Ishikawa (cell line): Measurements from ENCODE around the gene GLIS1.

Source experiments
- CEBPB ChIP-seq: IDR thresholded peaks from 2 replicates; pipeline ENCODE4 v1.6.1; 2012
- EP300 ChIP-seq: IDR thresholded peaks from 2 replicates; pipeline ENCODE4 v1.6.1; 2012; ENCODE audit warnings: borderline replicate concordance
- FOXM1 ChIP-seq: IDR thresholded peaks from 2 replicates; pipeline ENCODE4 v1.6.1; 2012; ENCODE audit warnings: low read depth, borderline replicate concordance
- NFIC ChIP-seq: IDR thresholded peaks from 2 replicates; pipeline ENCODE4 v1.6.1; 2012
- RAD21 ChIP-seq: IDR thresholded peaks from 2 replicates; pipeline ENCODE4 v1.6.1; 2012; ENCODE audit warnings: low read depth
- TAF1 ChIP-seq: IDR thresholded peaks from 2 replicates; pipeline ENCODE4 v1.6.1; 2012; ENCODE audit warnings: low read depth, mild to moderate bottlenecking
- TCF12 ChIP-seq: IDR thresholded peaks from 2 replicates; pipeline ENCODE4 v1.6.1; 2012; ENCODE audit warnings: low read depth
- TEAD4 ChIP-seq: IDR thresholded peaks from 2 replicates; pipeline ENCODE4 v1.6.1; 2012
- YY1 ChIP-seq: IDR thresholded peaks from 2 replicates; pipeline ENCODE4 v1.6.1; 2012; ENCODE audit warnings: low read depth
- ZBTB7A ChIP-seq: IDR thresholded peaks from 2 replicates; pipeline ENCODE4 v1.6.1; 2012; ENCODE audit warnings: low read depth
- TF ChIP-seq, protein P1 (sequence below): IDR thresholded peaks from 2 replicates; pipeline ENCODE4 v1.6.1; 2012; ENCODE audit warnings: low read depth, mild to moderate bottlenecking
- TF ChIP-seq, protein P2 (sequence below): IDR thresholded peaks from 2 replicates; pipeline ENCODE4 v1.6.1; 2012
- TF ChIP-seq, protein P3 (sequence below): IDR thresholded peaks from 2 replicates; pipeline ENCODE4 v1.6.1; 2012

DNA sequence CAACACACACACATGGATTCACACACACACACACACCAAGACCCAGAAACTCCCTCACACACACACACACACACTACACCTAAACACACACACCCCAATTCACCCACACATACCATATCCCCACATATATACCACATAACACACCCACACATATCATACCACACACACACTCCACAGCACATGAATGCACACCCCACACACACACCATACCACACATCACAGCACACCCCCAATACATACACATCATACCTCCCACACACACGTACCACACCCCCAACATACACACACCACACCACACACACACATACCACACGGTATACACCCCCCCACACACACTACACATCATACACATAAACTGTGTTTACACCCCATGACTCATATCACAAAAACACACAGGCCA, 199.7 kb downstream of the GLIS1 start:
- TF ChIP-seq RAD21, result no peak
- TF ChIP-seq EP300, result no peak
- TF ChIP-seq, protein P1, sequence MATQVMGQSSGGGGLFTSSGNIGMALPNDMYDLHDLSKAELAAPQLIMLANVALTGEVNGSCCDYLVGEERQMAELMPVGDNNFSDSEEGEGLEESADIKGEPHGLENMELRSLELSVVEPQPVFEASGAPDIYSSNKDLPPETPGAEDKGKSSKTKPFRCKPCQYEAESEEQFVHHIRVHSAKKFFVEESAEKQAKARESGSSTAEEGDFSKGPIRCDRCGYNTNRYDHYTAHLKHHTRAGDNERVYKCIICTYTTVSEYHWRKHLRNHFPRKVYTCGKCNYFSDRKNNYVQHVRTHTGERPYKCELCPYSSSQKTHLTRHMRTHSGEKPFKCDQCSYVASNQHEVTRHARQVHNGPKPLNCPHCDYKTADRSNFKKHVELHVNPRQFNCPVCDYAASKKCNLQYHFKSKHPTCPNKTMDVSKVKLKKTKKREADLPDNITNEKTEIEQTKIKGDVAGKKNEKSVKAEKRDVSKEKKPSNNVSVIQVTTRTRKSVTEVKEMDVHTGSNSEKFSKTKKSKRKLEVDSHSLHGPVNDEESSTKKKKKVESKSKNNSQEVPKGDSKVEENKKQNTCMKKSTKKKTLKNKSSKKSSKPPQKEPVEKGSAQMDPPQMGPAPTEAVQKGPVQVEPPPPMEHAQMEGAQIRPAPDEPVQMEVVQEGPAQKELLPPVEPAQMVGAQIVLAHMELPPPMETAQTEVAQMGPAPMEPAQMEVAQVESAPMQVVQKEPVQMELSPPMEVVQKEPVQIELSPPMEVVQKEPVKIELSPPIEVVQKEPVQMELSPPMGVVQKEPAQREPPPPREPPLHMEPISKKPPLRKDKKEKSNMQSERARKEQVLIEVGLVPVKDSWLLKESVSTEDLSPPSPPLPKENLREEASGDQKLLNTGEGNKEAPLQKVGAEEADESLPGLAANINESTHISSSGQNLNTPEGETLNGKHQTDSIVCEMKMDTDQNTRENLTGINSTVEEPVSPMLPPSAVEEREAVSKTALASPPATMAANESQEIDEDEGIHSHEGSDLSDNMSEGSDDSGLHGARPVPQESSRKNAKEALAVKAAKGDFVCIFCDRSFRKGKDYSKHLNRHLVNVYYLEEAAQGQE, result no peak
- TF ChIP-seq, protein P2, sequence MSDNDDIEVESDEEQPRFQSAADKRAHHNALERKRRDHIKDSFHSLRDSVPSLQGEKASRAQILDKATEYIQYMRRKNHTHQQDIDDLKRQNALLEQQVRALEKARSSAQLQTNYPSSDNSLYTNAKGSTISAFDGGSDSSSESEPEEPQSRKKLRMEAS, result no peak
- TF ChIP-seq TEAD4, result no peak
- no peak for TF ChIP-seq TAF1
- TF ChIP-seq ZBTB7A, result no peak
- TF ChIP-seq YY1, result no peak
- no peak for TF ChIP-seq FOXM1
- TF ChIP-seq, protein P3, sequence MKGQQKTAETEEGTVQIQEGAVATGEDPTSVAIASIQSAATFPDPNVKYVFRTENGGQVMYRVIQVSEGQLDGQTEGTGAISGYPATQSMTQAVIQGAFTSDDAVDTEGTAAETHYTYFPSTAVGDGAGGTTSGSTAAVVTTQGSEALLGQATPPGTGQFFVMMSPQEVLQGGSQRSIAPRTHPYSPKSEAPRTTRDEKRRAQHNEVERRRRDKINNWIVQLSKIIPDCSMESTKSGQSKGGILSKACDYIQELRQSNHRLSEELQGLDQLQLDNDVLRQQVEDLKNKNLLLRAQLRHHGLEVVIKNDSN, result no peak
- no peak for TF ChIP-seq NFIC
- TF ChIP-seq CEBPB, result no peak
- TF ChIP-seq TCF12, result no peak
